K562 (cell line): Measurements from ENCODE around the gene CAPN13. TPM values are rescaled to one million over a fixed set of nuclear protein-coding genes. Genes with fewer than 3 reads are reported as not detected.

Experiments used
- ATAC-seq: fragments of 200-7000 bp; cut with Tn5 transposase; 3 replicates; pipeline ENCODE4 v1.9.1; 2020; ENCODE audit warnings: moderate library complexity
- BruUV-seq: library from RNA; stranded (reverse); fragments of 400-500 nt; replicated peaks from 2 replicates; lab custom pipeline; 2021; lab: Mats Ljungman, UMichigan
- CTCF ChIA-PET: fragments of 300-600 bp; formaldehyde crosslinking; extraction: SDS; loops from one replicate; lab custom pipeline; 2021; ENCODE audit warnings: low intra/inter-chr PET ratio; lab: Yijun Ruan, JAX
- POLR2A ChIA-PET: fragments of 300-600, 350-650 bp; sonication (Branson Sonifier 250); formaldehyde crosslinking; extraction: SDS; loops from one replicate; lab custom pipeline; 2021; ENCODE audit warnings: antibody characterized with exemption, inconsistent platforms; lab: Yijun Ruan, JAX
- DNase-seq, 4 experiments: peaks; one replicate each; pipeline versions ENCODE4 v3.0.0 to v3.0.0-alpha.2; 2011 to 2018; ENCODE audit warnings: low spot score in 3 of 4, mixed read lengths in 3 of 4; ENCODE audit errors: extremely low read depth in 1 of 4
- FAIRE-seq: peaks from 2 replicates; lab custom pipeline; 2011; peaks lifted over from hg19 to GRCh38; lab: Jason Lieb, UNC
- H2AFZ ChIP-seq: 2 replicates; pipeline ENCODE4 v1.6.0; 2011; ENCODE audit warnings: low read depth, low read length, control low read depth, inconsistent platforms
- H3K27ac ChIP-seq: fragments of 200-600 bp; 3 replicates; pipeline ENCODE4 v1.8.0; 2011; ENCODE audit warnings: low read depth, mild to moderate bottlenecking, control low read depth, inconsistent platforms, low read length, moderate library complexity, mixed read lengths; ENCODE audit errors: extremely low read depth
- H3K27me3 ChIP-seq, 2 experiments: fragments of 300-600 bp in 1 of 2; 2 replicates in 1 of 2; 3 replicates in 1 of 2; pipeline versions ENCODE4 v1.6.0 to v1.8.0; 2011; ENCODE audit warnings: inconsistent platforms in 2 of 2, low read length in 2 of 2, mild to moderate bottlenecking in 1 of 2, mixed read lengths in 1 of 2, moderate library complexity in 1 of 2; ENCODE audit not compliant: control insufficient read depth in 2 of 2, insufficient read depth in 2 of 2
- H3K36me3 ChIP-seq: fragments of 300-600 bp; 3 replicates; pipeline ENCODE4 v1.8.0; 2011; ENCODE audit warnings: mild to moderate bottlenecking, low read length, inconsistent platforms; ENCODE audit not compliant: control insufficient read depth, insufficient read depth
- H3K4me1 ChIP-seq, 2 experiments: fragments of 200-600 bp in 1 of 2; replicated peaks in 1 of 2; 2 replicates in 1 of 2; 3 replicates in 1 of 2; pipeline versions ENCODE4 v1.5.1 to v1.8.0; 2011; ENCODE audit warnings: inconsistent platforms in 2 of 2, low read length in 2 of 2, mild to moderate bottlenecking in 1 of 2, mixed read lengths in 1 of 2, moderate library complexity in 1 of 2; ENCODE audit not compliant: control insufficient read depth in 2 of 2, insufficient read depth in 2 of 2
- H3K4me2 ChIP-seq: 2 replicates; pipeline ENCODE4 v1.6.1; 2011; ENCODE audit warnings: low read length, control low read depth, inconsistent platforms, mixed read lengths; ENCODE audit not compliant: insufficient read depth
- H3K4me3 ChIP-seq: fragments of 200-600 bp; sonication (generic), shearing (Covaris generic); 2 replicates; pipeline ENCODE4 v1.5.1; 2016; ENCODE audit warnings: control low read depth, inconsistent platforms
- H3K79me2 ChIP-seq: fragments of 200-600 bp; 3 replicates; pipeline ENCODE4 v1.8.0; 2011; ENCODE audit warnings: low read length, inconsistent platforms; ENCODE audit not compliant: control insufficient read depth, insufficient read depth
- H3K9ac ChIP-seq, 2 experiments: 2 replicates each; pipeline versions ENCODE4 v1.6.0 to v1.6.1; 2011; ENCODE audit warnings: low read depth in 2 of 2, low read length in 2 of 2, control low read depth in 1 of 2, inconsistent platforms in 1 of 2, mild to moderate bottlenecking in 1 of 2, mixed read lengths in 1 of 2; ENCODE audit not compliant: insufficient read depth in 1 of 2
- H3K9me1 ChIP-seq: one replicate; pipeline ENCODE4 v1.6.0; 2011; ENCODE audit warnings: inconsistent platforms, mild to moderate bottlenecking, low read length, moderate library complexity; ENCODE audit not compliant: control insufficient read depth, insufficient read depth
- H3K9me3 ChIP-seq: replicated peaks from 2 replicates; pipeline ENCODE4 v1.5.1; 2011; ENCODE audit warnings: low read depth, low read length, inconsistent platforms; ENCODE audit not compliant: control insufficient read depth, insufficient read depth
- H4K20me1 ChIP-seq: replicated peaks from 2 replicates; pipeline ENCODE4 v1.6.1; 2011; ENCODE audit warnings: low read length, inconsistent platforms, mixed read lengths; ENCODE audit not compliant: control insufficient read depth, insufficient read depth
- LCOR ChIP-seq: sonication (generic); formaldehyde crosslinking; IDR thresholded peaks from 2 replicates; pipeline ENCODE4 v1.8.0; 2022; ENCODE audit warnings: mild to moderate bottlenecking, missing genetic modification reagents
- MED1 ChIP-seq: sonication (generic); formaldehyde crosslinking; IDR thresholded peaks from 2 replicates; pipeline ENCODE4 v1.8.1; 2023; ENCODE audit warnings: missing genetic modification reagents, borderline replicate concordance
- RBM15 ChIP-seq: fragments of 200-400 bp; formaldehyde crosslinking; IDR thresholded peaks from 2 replicates; pipeline ENCODE4 v1.6.1; 2018; ENCODE audit warnings: mild to moderate bottlenecking, low read length, moderate library complexity; ENCODE audit not compliant: insufficient read depth
- WGBS: fragments of 100-300 bp; shearing (Covaris generic); methylation state at CpG from one replicate; pipeline ENCODE4 v1.1.6; 2016; ENCODE audit warnings: low coverage, mixed read lengths; ENCODE audit not compliant: insufficient coverage; ENCODE audit errors: missing lambda C conversion rate; 5-methylcytosine and 5-hydroxymethylcytosine counted together
- in situ Hi-C: fragments of 300-500 bp; cut with MboI; formaldehyde crosslinking; loops from 4 replicates; pipeline ENCODE4 v1.15.0; 2018; ENCODE audit warnings: inconsistent platforms, mixed read lengths
- intact Hi-C: fragments of 100-400 bp; cut with micrococcal nuclease; formaldehyde crosslinking; loops from 2 replicates; pipeline ENCODE4 v1.14.2; 2022
- polyA plus RNA-seq, 8 experiments: library from polyadenylated mRNA; depleted of rRNA in 4 of 8; stranded (reverse) in 5 of 8; unstranded in 3 of 8; fragments of >200 nt; fragmentation: Nextera tagmentation in 2 of 8; fragmentation: Illumina TruSeq in 1 of 8; extraction: Ambion mirVana in 2 of 8; extraction: Trizol in 1 of 8; gene quantifications; 2 replicates each; pipeline versions ENCODE4 v1.2.1 to v1.2.3, GENCODE V29; 2011 to 2014; ENCODE audit warnings: inconsistent platforms in 1 of 8, missing spikeins in 1 of 8
- total RNA-seq, 7 experiments: library from RNA; depleted of rRNA in 6 of 7; stranded (reverse); fragments of >200 nt in 6 of 7; fragmentation: Illumina TruSeq in 2 of 7; extraction: Trizol in 2 of 7; gene quantifications; 2 replicates each; pipeline versions ENCODE4 v1.2.1 to v1.2.3, GENCODE V29; 2011 to 2021; ENCODE audit warnings: low replicate concordance in 1 of 7
- TF ChIP-seq, protein P1 (sequence below), 2 experiments: fragments of 250-450 bp in 1 of 2; fragments of 450-650 bp in 1 of 2; sonication (Bioruptor Pico) in 1 of 2; IDR thresholded peaks; 2 replicates each; pipeline versions ENCODE4 v1.6.1 to v1.8.0; 2016 to 2021; ENCODE audit warnings: mild to moderate bottlenecking in 2 of 2, moderate library complexity in 2 of 2, missing compliant biosample characterization in 1 of 2, missing genetic modification characterization in 1 of 2

Gene CAPN13
- total and polyA plus RNA-seq, 9 of the 15 experiments (the other 6 are each of a cell fraction or from before 2014, with no cell fraction given) = not detected

DNA sequence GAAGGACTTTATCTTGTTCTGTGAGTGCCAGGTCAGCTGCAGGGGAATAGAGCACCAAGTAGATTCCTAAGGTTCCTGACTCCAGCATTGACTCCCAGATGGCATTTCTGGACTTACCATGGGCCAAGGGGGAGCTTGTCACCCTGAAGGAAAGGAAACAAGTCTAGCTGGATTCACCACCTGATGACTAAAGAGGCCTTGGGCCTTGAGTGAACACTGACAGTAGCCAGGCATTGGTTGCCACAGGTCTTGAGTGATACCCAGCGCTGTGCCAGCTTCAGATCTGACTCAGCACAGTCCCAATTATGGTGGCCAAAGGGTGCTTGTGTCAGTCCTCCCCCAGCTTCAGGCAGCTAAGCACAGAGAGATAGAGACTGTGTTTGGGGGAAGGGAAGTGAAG lies 40.1 kb upstream of the CAPN13 start:
- Histone ChIP-seq H3K4me3 (no peak overlapping the region), H3K27me3 (no peaks in the 10 kb centered on the region), H2AFZ (no peak overlapping the region), H3K79me2 (no peaks in the 10 kb centered on the region), H3K9me1 (no peaks in the 10 kb centered on the region), H3K4me2 (no peak overlapping the region), H4K20me1 (no peaks in the 10 kb centered on the region), H3K4me1 (no peaks in the 10 kb centered on the region), H3K27ac (no peak overlapping the region), H3K9me3 (no peaks in the 10 kb centered on the region), H3K9ac (no peak overlapping the region), H3K36me3 (no peaks in the 10 kb centered on the region)
- BruUV-seq = no TSS peak
- ChIA-PET POLR2A (no interaction called here), CTCF (no interaction called here)
- no peak for TF ChIP-seq MED1 (CRISPR knock-in tag)
- no peak for DNase-seq
- 0% methylated on average over 1 of the region's 1 CpG for WGBS
- ATAC-seq = no peak
- in situ Hi-C loops = no loop called here
- FAIRE-seq = no peak
- intact Hi-C loops = no loop called here

DNA sequence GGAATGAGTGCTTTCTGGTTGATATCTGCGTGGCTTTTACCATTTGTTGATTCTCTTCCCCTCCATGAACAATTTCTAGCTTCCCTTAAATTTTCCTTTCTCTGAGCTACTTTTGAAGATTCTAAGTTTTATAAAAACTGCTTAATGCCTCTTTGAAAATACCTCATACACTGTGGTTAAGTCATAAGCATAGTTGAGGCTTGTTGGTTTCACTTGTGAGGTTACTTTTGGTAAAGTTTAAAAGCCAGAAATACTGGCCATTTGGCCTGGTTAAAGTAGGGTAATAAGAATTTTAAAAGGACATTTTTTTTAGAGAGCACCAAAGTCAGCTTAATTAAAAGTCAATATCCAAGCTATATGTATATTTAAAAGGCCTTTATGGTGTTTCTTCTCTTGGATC lies 21.3 kb upstream of the CAPN13 start:
- in situ Hi-C loops = no loop called here
- no TSS peak for BruUV-seq

More for the DNA sequence above, 21.3 kb upstream of the CAPN13 start:
- no peaks in the 10 kb centered on the region for H3K9me1 ChIP-seq
- intact Hi-C loops = no loop called here
- FAIRE-seq = no peak
- H3K27me3 ChIP-seq = peaks cover 0 to 2% of the 10 kb centered on the region in 2 experiments; a peak in 1 of 5 replicates
- no peaks in the 10 kb centered on the region for H3K36me3 ChIP-seq
- H3K4me3 ChIP-seq = no peak overlapping the region
- H3K79me2 ChIP-seq = no peaks in the 10 kb centered on the region
- no peaks in the 10 kb centered on the region for H4K20me1 ChIP-seq
- H3K9ac ChIP-seq = no peak overlapping the region
- no peak overlapping the region for H3K4me2 ChIP-seq
- H2AFZ ChIP-seq = no peak overlapping the region
- H3K9me3 ChIP-seq = no peaks in the 10 kb centered on the region
- no peak overlapping the region for H3K27ac ChIP-seq
- WGBS = 0% methylated on average over 1 of the region's 1 CpG
- ATAC-seq = no peak
- ChIA-PET CTCF (no interaction called here), POLR2A (interaction anchor here (1.1 kb wide), 1 partner anchor 13 kb away, joined by 3 read pairs; no protein-coding TSS in a partner anchor)
- no peaks in the 10 kb centered on the region for H3K4me1 ChIP-seq
- DNase-seq = no peak
- no peak for TF ChIP-seq RBM15
- TF ChIP-seq, protein P1, sequence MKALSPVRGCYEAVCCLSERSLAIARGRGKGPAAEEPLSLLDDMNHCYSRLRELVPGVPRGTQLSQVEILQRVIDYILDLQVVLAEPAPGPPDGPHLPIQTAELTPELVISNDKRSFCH (CRISPR knock-in tag; IDR thresholded peaks at IDR 0.05) = no peak
- TF ChIP-seq, protein P1 (tag; IDR thresholded peaks at IDR 0.05) = no peak
- TF ChIP-seq LCOR = no peak
